ENCODE results near the gene C12orf76. TPM values are rescaled to one million over a fixed set of nuclear protein-coding genes. Genes with fewer than 3 reads are reported as not detected.

C12orf76 gene
- total RNA-seq, 4 donors from 2014 or later, result 7.7 to 21.4 (median 12.4) TPM

DNA sequence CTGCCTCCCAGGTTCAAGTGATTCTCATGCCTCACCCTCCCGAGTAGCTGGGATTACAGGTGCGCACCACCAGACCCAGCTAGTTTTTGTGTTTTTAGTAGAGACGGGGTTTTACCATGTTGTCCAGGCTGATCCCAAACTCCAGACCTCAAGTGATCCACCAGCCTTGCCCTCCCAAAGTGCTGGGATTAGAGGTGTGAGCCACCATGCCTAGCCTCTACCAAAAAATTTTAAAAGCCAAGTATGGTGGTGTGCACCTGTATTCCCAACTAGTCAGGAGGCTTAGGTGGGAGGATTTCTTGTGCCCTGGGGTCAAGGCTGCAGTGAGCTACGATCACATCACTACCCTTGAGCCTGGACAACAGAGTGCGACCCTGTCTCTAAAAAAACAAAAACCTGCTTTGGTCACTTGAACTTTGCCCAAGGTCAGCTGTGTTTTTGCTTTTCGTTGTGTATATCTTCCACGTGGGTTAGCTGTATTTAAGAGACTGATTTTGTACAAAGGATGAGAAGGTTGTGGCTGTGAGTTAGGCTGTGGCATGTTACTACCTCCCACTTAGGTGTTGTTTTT lies 12.7 kb downstream of the C12orf76 start:
- TF ChIP-seq, protein P1, sequence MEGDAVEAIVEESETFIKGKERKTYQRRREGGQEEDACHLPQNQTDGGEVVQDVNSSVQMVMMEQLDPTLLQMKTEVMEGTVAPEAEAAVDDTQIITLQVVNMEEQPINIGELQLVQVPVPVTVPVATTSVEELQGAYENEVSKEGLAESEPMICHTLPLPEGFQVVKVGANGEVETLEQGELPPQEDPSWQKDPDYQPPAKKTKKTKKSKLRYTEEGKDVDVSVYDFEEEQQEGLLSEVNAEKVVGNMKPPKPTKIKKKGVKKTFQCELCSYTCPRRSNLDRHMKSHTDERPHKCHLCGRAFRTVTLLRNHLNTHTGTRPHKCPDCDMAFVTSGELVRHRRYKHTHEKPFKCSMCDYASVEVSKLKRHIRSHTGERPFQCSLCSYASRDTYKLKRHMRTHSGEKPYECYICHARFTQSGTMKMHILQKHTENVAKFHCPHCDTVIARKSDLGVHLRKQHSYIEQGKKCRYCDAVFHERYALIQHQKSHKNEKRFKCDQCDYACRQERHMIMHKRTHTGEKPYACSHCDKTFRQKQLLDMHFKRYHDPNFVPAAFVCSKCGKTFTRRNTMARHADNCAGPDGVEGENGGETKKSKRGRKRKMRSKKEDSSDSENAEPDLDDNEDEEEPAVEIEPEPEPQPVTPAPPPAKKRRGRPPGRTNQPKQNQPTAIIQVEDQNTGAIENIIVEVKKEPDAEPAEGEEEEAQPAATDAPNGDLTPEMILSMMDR (IDR thresholded peaks at IDR 0.05; ENCODE audit: low read depth), result no peak

- TF ChIP-seq, protein P1 (IDR thresholded peaks at IDR 0.05; ENCODE audit: low read depth), result no peak
Observed at GRCh38 chr12:110033888-110034287, 14.4 kb downstream of the C12orf76 start.

DNA sequence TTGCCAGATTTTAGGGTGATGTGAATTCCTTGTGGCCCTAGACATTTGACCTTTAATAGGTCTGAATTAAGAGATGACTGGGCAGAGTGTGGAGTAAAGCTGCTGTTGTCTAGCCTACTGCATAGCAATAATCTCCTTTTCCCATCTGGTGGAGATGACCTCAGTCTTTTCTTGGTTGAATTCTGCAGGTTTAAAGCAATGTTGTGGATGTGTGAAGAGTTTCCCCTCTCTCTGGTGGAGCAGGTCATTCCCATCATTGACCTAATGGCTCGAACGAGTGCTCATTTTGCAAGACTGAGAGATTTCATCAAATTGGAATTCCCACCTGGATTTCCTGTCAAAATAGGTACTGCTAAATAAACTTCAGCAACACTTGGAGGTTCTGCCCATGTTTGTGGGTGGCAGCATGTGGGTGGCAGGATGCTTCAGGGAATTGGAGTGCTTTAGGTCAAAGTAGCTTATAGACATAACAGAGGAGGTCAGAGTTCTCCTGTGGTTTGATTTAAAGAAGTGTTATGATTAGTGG lies 19.0 kb downstream of the C12orf76 start:
- TF ChIP-seq, protein P1 (IDR thresholded peaks at IDR 0.05; ENCODE audit: low read depth), result no peak

DNA sequence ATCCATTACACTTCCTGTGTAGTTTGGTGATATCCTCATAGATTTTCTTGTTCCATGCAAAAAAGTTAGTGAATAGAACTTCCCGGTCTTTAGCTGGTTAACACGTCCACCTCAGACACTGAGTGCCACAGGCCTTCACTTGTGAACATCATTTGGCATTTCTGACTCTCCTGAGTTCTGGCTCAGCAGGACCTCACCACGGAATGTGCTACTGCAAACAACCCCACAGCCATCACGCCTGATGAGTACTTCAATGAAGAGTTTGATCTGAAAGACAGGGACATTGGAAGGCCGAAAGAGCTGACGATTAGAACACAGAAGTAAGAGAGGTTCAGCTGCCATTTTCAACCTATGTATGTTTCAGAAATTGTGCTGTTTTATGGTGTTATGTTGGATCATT lies 20.0 kb downstream of the C12orf76 start:
- TF ChIP-seq, protein P1 (IDR thresholded peaks at IDR 0.05; ENCODE audit: low read depth), result no peak

DNA sequence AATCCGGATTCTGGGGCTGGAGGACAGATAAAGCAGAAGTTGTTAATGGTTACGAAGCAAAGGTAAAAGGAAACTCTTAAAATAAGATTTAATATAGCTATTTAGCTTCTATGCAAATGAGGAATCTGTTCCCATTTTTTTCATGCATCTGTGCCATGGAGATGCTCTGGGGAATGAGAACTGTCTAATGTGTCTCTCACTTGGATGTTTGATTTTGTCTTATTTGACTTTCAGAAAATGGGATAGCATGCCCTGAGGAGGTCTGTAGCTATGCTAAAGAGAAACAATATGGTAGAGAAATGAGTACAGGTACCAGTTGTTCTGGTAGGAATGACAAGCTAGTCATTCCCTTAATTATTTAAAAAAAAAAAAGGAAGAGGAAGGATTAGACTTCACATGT lies 24.3 kb downstream of the C12orf76 start:
- TF ChIP-seq, protein P1 (IDR thresholded peaks at IDR 0.05; ENCODE audit: low read depth), result no peak

DNA sequence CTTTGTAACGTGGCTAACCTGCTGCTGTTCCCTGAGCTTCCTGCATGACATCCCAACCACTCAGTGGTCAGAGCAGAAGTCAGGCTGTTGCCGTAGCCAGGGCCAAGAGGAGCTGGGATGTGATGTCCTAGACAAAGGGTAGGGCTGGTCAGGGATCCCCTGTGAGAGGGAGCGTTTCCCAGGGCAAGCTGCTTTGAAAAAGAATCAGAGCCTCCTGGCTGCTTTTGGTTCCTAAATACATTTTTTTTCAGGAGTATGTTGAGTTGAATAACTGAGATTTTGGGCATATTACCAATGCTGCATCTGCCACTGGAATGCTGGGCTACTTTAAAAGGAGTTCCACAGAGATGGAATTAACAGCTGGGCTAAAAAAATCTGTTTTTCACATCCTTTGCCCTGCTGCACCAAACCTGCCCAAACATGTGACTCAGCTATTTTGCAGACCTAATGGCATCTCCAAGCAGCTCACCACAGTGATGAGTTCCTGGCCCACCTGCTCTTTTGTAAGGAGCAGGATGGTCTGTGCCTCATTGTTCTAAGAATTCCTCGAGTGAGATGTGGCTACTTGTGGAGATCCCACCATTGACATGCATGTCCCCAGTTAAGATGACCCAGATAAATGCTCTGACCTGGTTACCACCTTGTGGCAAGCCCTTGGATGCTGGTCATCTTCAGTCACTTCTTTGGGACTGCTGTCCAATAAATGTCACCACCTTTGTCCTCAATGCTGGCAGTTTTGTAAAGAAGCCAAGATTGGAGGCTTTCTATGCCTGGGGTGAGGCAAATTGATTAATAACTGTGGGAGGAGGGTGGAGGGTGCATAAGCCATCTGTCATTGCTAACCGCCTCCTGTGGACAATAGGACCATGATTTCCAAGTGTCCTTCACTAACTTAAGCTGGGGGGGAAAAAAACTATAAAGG lies 25.0 kb downstream of the C12orf76 start:
- TF ChIP-seq, protein P1 (IDR thresholded peaks at IDR 0.05; ENCODE audit: low read depth), result no peak

DNA sequence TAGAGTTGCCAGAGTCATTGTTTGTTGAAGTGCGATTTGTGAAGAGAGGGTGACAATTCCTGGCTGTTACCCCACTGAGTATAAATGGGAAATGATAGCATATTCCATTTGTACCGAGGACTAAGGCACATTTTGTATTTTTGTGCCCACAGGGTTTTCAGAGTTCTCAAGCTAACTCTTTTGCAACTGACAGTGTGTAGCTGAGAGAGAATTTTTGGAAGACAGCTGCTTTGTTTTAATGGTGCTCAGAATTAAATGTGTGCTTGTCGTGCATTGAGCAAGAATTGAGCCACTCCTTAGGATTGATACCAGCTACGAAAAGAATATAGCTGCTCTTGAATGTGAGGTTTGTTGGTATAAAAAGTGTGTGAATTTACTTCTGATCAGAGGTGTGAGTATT lies 27.4 kb downstream of the C12orf76 start:
- TF ChIP-seq, protein P1 (IDR thresholded peaks at IDR 0.05; ENCODE audit: low read depth), result no peak

All from subcutaneous adipose tissue (tissue), 4 donors.